Endothelial cell of umbilical vein (primary cell): ENCODE data around the gene PRKAG1. TPM values are rescaled to one million over a fixed set of nuclear protein-coding genes. Genes with fewer than 3 reads are reported as not detected.

Experiments used
- BruUV-seq: library from RNA; stranded (reverse); fragments of 400-500 nt; replicated peaks from 2 replicates; lab custom pipeline; 2021; lab: Mats Ljungman, UMichigan
- CTCF ChIA-PET: fragments of 300-600, 350-600 bp; sonication (Branson Sonifier 250); formaldehyde crosslinking; loops from one replicate; lab custom pipeline; 2021; ENCODE audit warnings: antibody characterized with exemption, inconsistent platforms; lab: Charles Lee
- POLR2A ChIA-PET: fragments of 300-600, 350-600 bp; sonication (Branson Sonifier 250); formaldehyde crosslinking; loops from one replicate; lab custom pipeline; 2021; ENCODE audit warnings: antibody characterized with exemption, inconsistent platforms; lab: Charles Lee
- DNase-seq: peaks from one replicate; pipeline ENCODE4 v3.0.0-alpha.2; 2011; ENCODE audit warnings: low read depth, low spot score
- FAIRE-seq: peaks from 2 replicates; lab custom pipeline; 2011; peaks lifted over from hg19 to GRCh38; lab: Jason Lieb, UNC
- H2AFZ ChIP-seq: 2 replicates; pipeline ENCODE4 v1.6.0; 2012; ENCODE audit warnings: low read depth, low read length, control low read depth, inconsistent platforms
- H3K27ac ChIP-seq: 2 replicates; pipeline ENCODE4 v1.5.1; 2011; ENCODE audit warnings: low read depth, mild to moderate bottlenecking, control low read depth, low read length, moderate library complexity; ENCODE audit not compliant: insufficient read depth
- H3K27me3 ChIP-seq, 2 experiments: 2 replicates each; pipeline versions ENCODE4 v1.6.0 to v1.6.1; 2011; ENCODE audit warnings: low read length in 2 of 2, mixed read lengths in 1 of 2; ENCODE audit not compliant: control insufficient read depth in 2 of 2, insufficient read depth in 2 of 2
- H3K36me3 ChIP-seq, 2 experiments: 2 replicates in 1 of 2; 3 replicates in 1 of 2; pipeline ENCODE4 v1.5.1; 2011; ENCODE audit warnings: low read length in 2 of 2, mild to moderate bottlenecking in 1 of 2, moderate library complexity in 1 of 2; ENCODE audit not compliant: control insufficient read depth in 2 of 2, insufficient read depth in 2 of 2; ENCODE audit errors: extremely low read depth in 1 of 2
- H3K4me1 ChIP-seq: 3 replicates; pipeline ENCODE4 v1.5.1; 2011; ENCODE audit warnings: mild to moderate bottlenecking, low read length; ENCODE audit not compliant: control insufficient read depth, insufficient read depth; ENCODE audit errors: extremely low read depth
- H3K4me2 ChIP-seq: 2 replicates; pipeline ENCODE4 v1.6.1; 2011; ENCODE audit warnings: low read length, control low read depth, mixed read lengths; ENCODE audit not compliant: insufficient read depth
- H3K4me3 ChIP-seq, 3 experiments: fragments of 200-600 bp in 1 of 3; sonication (generic), shearing (Covaris generic) in 1 of 3; replicated peaks in 1 of 3; 2 replicates each; pipeline ENCODE4 v1.5.1; 2011 to 2016; ENCODE audit warnings: control low read depth in 3 of 3, low read length in 3 of 3, mild to moderate bottlenecking in 2 of 3, inconsistent platforms in 1 of 3, low read depth in 1 of 3, moderate library complexity in 1 of 3; ENCODE audit not compliant: insufficient read depth in 1 of 3
- H3K79me2 ChIP-seq: 2 replicates; pipeline ENCODE4 v1.6.0; 2012; ENCODE audit warnings: low read length, inconsistent platforms; ENCODE audit not compliant: control insufficient read depth, insufficient read depth
- H3K9ac ChIP-seq: replicated peaks from 2 replicates; pipeline ENCODE3; 2011; ENCODE audit warnings: low read length, control low read depth; ENCODE audit not compliant: insufficient read depth; ENCODE audit errors: extremely low read depth
- H3K9me1 ChIP-seq: replicated peaks from 3 replicates; pipeline ENCODE4 v1.6.0; 2011; ENCODE audit warnings: mild to moderate bottlenecking, low read length; ENCODE audit not compliant: control insufficient read depth, insufficient read depth; ENCODE audit errors: extremely low read depth
- H3K9me3 ChIP-seq: replicated peaks from 2 replicates; pipeline ENCODE4 v1.5.1; 2012; ENCODE audit warnings: low read length, inconsistent platforms; ENCODE audit not compliant: control insufficient read depth, insufficient read depth
- H4K20me1 ChIP-seq: replicated peaks from 2 replicates; pipeline ENCODE3; 2011; ENCODE audit warnings: mild to moderate bottlenecking, low read length; ENCODE audit not compliant: control insufficient read depth, insufficient read depth; ENCODE audit errors: extremely low read depth
- CTCF ChIP-seq, 2 donors: IDR thresholded peaks; 1 replicate in 1 of 2; 2 replicates in 1 of 2; pipeline ENCODE4 v1.5.1; 2011; ENCODE audit warnings: low read length in 2 of 2, mild to moderate bottlenecking in 2 of 2, moderate library complexity in 2 of 2, control low read depth in 1 of 2, inconsistent platforms in 1 of 2, low read depth in 1 of 2; ENCODE audit not compliant: insufficient read depth in 1 of 2; ENCODE audit errors: extremely low read depth in 1 of 2
- EZH2 ChIP-seq: IDR thresholded peaks from 2 replicates; pipeline ENCODE4 v1.6.1; 2012; ENCODE audit warnings: borderline replicate concordance, low read depth, mild to moderate bottlenecking, moderate library complexity, low read length, inconsistent platforms; ENCODE audit not compliant: severe bottlenecking
- FOS ChIP-seq: IDR thresholded peaks from 2 replicates; pipeline ENCODE4 v1.6.1; 2011; ENCODE audit warnings: mild to moderate bottlenecking, low read length, moderate library complexity, borderline replicate concordance; ENCODE audit not compliant: insufficient read depth
- GATA2 ChIP-seq: IDR thresholded peaks from 2 replicates; pipeline ENCODE4 v1.7.0; 2011; ENCODE audit warnings: low read depth, mild to moderate bottlenecking, moderate library complexity, mixed read lengths, low read length; ENCODE audit not compliant: insufficient read length, insufficient read depth
- JUN ChIP-seq: IDR thresholded peaks from 2 replicates; pipeline ENCODE4 v1.6.1; 2011; ENCODE audit warnings: borderline replicate concordance, low read depth; ENCODE audit not compliant: insufficient read length, insufficient read depth
- MAX ChIP-seq: IDR thresholded peaks from 2 replicates; pipeline ENCODE4 v1.6.1; 2011; ENCODE audit not compliant: insufficient read depth, insufficient read length
- MYC ChIP-seq: IDR thresholded peaks from one replicate; pipeline ENCODE4 v1.6.1; 2011; ENCODE audit warnings: mild to moderate bottlenecking, low read depth, low read length
- POLR2A ChIP-seq: IDR thresholded peaks from 2 replicates; pipeline ENCODE4 v1.6.1; 2012; ENCODE audit warnings: low read depth, mild to moderate bottlenecking, control low read depth, low read length
- POLR2AphosphoS5 ChIP-seq: IDR thresholded peaks from 2 replicates; pipeline ENCODE4 v1.6.1; 2012; ENCODE audit warnings: low read depth, mild to moderate bottlenecking, control low read depth, low read length, moderate library complexity; ENCODE audit not compliant: insufficient read depth
- dilution Hi-C: fragments of 300-500 bp; cut with MboI; formaldehyde crosslinking; loops from one replicate; pipeline ENCODE4 v1.15.0; 2019; ENCODE audit warnings: low sequenced_read_pairs; ENCODE audit not compliant: extremely low pct_ligation_motif_present
- intact Hi-C: fragments of 100-400 bp; cut with micrococcal nuclease; formaldehyde crosslinking; loops from one replicate; pipeline ENCODE4 v1.10.0; 2022
- polyA plus RNA-seq, 4 experiments: library from polyadenylated mRNA; depleted of rRNA in 3 of 4; stranded (reverse) in 3 of 4; unstranded in 1 of 4; fragments of >200 nt; gene quantifications; 2 replicates each; pipeline versions ENCODE4 v1.2.1 to v1.2.3, GENCODE V29; 2011 to 2012; ENCODE audit warnings: missing spikeins in 1 of 4
- total RNA-seq: library from RNA; stranded (reverse); gene quantifications from 2 replicates; pipeline ENCODE4 v1.2.3, GENCODE V29; 2021

PRKAG1 gene
- total and polyA plus RNA-seq, 2 donors (not counting 3 experiments of a cell fraction or from before 2014, with no cell fraction given): 52.1 to 54.9 TPM

GRCh38 chr12:48961331-48961730 lies 57.2 kb downstream of the PRKAG1 start:
- no peaks in the 10 kb centered on the region for H3K9me1 ChIP-seq
- peaks cover 8% of the 10 kb centered on the region for H3K79me2 ChIP-seq
- ChIA-PET POLR2A (no interaction called here), CTCF (interaction anchor here (0.8 to 2.6 kb wide), 8 partner anchors 11 to 108 kb away, joined by 3 to 16 read pairs (median 6); partner anchors contain the start of genes WNT1 and WNT10B)
- H3K36me3 ChIP-seq: no peaks in the 10 kb centered on the region
- no peak for TF ChIP-seq MAX
- no peak for TF ChIP-seq CTCF (IDR thresholded peaks at IDR 0.05; ENCODE audit: extremely low read depth in 1 of 2, insufficient read depth in 1 of 2, low read depth in 1 of 2, low read length in 2 of 2)
- TF ChIP-seq JUN: no peak
- TF ChIP-seq POLR2AphosphoS5: peak; percentile 37
- TF ChIP-seq GATA2: no peak
- TF ChIP-seq FOS: no peak
- TF ChIP-seq MYC: no peak
- TF ChIP-seq POLR2A: peak; percentile 50
- no peak for TF ChIP-seq EZH2
- FAIRE-seq: peak; percentile 88
- H3K4me1 ChIP-seq: peaks cover 20% of the 10 kb centered on the region
- dilution Hi-C loops: no loop called here
- no peak overlapping the region for H3K4me3 ChIP-seq
- peak overlapping the region; percentile 42 for H3K4me2 ChIP-seq
- peak; percentile 40 for DNase-seq
- intact Hi-C loops: no loop called here
- no peak overlapping the region for H3K9ac ChIP-seq
- H3K27me3 ChIP-seq: peaks cover 5 to 6% of the 10 kb centered on the region in 2 experiments
- peak overlapping the region; percentile 71 for H2AFZ ChIP-seq
- H3K9me3 ChIP-seq: no peaks in the 10 kb centered on the region
- H4K20me1 ChIP-seq: no peaks in the 10 kb centered on the region
- H3K27ac ChIP-seq: no peak overlapping the region
- no TSS peak for BruUV-seq
